IgD-negative memory B cell (primary cell): ENCODE measurements around the gene HEPN1. TPM values are rescaled to one million over a fixed set of nuclear protein-coding genes. Genes with fewer than 3 reads are reported as not detected.

ENCODE experiments used
- H3K27ac Mint-ChIP-seq, 3 donors: one replicate each; pipeline ENCODE4 v1.8.0; 2020 to 2022; ENCODE audit warnings: mild to moderate bottlenecking in 3 of 3, mixed read lengths in 3 of 3, moderate library complexity in 1 of 3
- H3K27me3 Mint-ChIP-seq: one replicate; pipeline ENCODE4 v1.8.0; 2021; ENCODE audit warnings: mixed read lengths
- H3K36me3 Mint-ChIP-seq: one replicate; pipeline ENCODE4 v1.8.0; 2020; ENCODE audit warnings: mild to moderate bottlenecking, mixed read lengths
- H3K4me1 Mint-ChIP-seq, 3 donors: one replicate each; pipeline ENCODE4 v1.8.0; 2020 to 2022; ENCODE audit warnings: mixed read lengths in 3 of 3, mild to moderate bottlenecking in 1 of 3
- H3K4me3 Mint-ChIP-seq, 4 donors: one replicate each; pipeline ENCODE4 v1.8.0; 2020 to 2022; ENCODE audit warnings: mild to moderate bottlenecking in 4 of 4, mixed read lengths in 4 of 4, moderate library complexity in 3 of 4
- H3K9me3 Mint-ChIP-seq, 3 donors: one replicate each; pipeline ENCODE4 v1.8.0; 2020 to 2021; ENCODE audit warnings: mixed read lengths in 3 of 3, mild to moderate bottlenecking in 1 of 3
- polyA plus RNA-seq: library from polyadenylated mRNA; unstranded; fragments of 300-500 nt; fragmentation: Illumina TruSeq; gene quantifications from one replicate; pipeline ENCODE4 v1.2.3, GENCODE V29; 2021

Gene HEPN1
- polyA plus RNA-seq, 1 donor from 2014 or later: not detected

DNA sequence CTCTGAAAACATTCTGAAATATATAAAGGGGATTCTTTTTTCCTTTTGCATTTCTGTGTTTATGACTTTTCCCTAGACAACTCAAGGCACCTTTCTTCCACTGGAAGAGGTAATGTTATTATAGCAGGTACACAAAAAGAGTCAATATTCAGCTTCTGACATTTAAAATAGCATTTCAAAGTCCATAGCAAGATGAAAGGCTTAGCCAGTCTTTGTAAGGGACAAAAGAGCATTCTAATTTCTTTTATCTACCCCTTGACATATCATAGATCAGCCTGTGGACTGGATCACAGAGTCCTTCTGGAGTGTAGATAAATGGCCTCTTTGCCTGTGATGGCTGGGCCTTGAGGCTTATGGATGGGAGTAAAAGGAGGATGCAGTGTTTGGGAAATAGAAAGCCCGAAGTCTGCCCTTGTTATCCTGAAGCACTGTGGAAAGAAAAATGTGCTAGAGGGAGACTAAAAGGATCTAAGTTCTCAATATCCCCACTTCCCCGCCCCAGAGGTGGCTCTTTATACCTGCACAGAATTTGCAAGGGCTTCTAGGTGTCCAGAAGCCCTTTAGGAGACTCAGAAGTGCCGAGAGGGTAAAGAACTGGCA lies 18.4 kb downstream of the HEPN1 start:
- peaks cover 6% of the 10 kb centered on the region for H3K27me3 Mint-ChIP-seq
- H3K4me1 Mint-ChIP-seq: no peaks in the 10 kb centered on the region
- H3K27ac Mint-ChIP-seq: no peak overlapping the region
- no peaks in the 10 kb centered on the region for H3K36me3 Mint-ChIP-seq
- no peak overlapping the region for H3K4me3 Mint-ChIP-seq
- H3K9me3 Mint-ChIP-seq: no peaks in the 10 kb centered on the region

- Mint-ChIP-seq H3K27ac (no peak overlapping the region), H3K4me1 (no peaks in the 10 kb centered on the region), H3K9me3 (no peaks in the 10 kb centered on the region), H3K27me3 (peaks cover 5% of the 10 kb centered on the region), H3K36me3 (no peaks in the 10 kb centered on the region), H3K4me3 (no peak overlapping the region)
Observed at GRCh38 chr11:124938206-124938765, 19.2 kb downstream of the HEPN1 start.

DNA sequence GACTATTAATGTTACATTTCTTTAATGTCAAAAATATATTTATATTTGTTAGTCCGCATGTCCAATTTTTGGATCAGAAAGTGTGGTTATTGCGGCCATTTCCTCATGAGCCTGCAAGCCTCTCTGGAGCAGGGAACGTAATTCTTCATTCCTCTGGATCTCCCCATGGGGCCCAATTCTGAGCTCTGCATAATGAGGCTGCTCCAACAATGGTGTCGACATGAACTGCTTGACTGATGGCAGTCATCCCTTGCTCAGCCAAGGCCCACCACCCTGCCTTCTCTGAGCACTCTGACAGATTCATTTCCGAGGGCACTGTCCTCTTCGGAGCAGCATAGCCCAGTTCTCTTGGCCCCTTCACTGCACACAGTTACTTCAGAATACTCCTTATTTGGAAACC lies 19.9 kb downstream of the HEPN1 start:
- Mint-ChIP-seq H3K36me3 (no peaks in the 10 kb centered on the region), H3K4me1 (no peaks in the 10 kb centered on the region), H3K9me3 (no peaks in the 10 kb centered on the region), H3K27ac (no peak overlapping the region), H3K27me3 (peaks cover 8% of the 10 kb centered on the region), H3K4me3 (no peak overlapping the region)

GRCh38 chr11:124941703-124942102 lies 22.7 kb downstream of the HEPN1 start:
- no peak overlapping the region for H3K27ac Mint-ChIP-seq
- no peak overlapping the region for H3K4me3 Mint-ChIP-seq

GRCh38 chr11:124942466-124943253 lies 23.6 kb downstream of the HEPN1 start:
- Mint-ChIP-seq H3K36me3 (no peaks in the 10 kb centered on the region), H3K27ac (no peak overlapping the region), H3K27me3 (peaks cover 12% of the 10 kb centered on the region), H3K4me1 (no peaks in the 10 kb centered on the region), H3K9me3 (peaks cover 0 to 2% (median 0%) of the 10 kb centered on the region in 3 donors), H3K4me3 (no peak overlapping the region)

More at GRCh38 chr11:124941703-124942102, 22.7 kb downstream of the HEPN1 start:
- H3K36me3 Mint-ChIP-seq: no peaks in the 10 kb centered on the region
- H3K27me3 Mint-ChIP-seq: peaks cover 15% of the 10 kb centered on the region
- no peaks in the 10 kb centered on the region for H3K9me3 Mint-ChIP-seq
- no peaks in the 10 kb centered on the region for H3K4me1 Mint-ChIP-seq

- H3K27ac Mint-ChIP-seq: no peak overlapping the region
- no peak overlapping the region for H3K4me3 Mint-ChIP-seq
Observed at GRCh38 chr11:124943254-124943616, 24.2 kb downstream of the HEPN1 start.

GRCh38 chr11:124943741-124944140 lies 24.7 kb downstream of the HEPN1 start:
- Mint-ChIP-seq H3K36me3 (no peaks in the 10 kb centered on the region), H3K4me1 (no peaks in the 10 kb centered on the region), H3K9me3 (peaks cover 3 to 9% (median 6%) of the 10 kb centered on the region in 3 donors), H3K4me3 (no peak overlapping the region), H3K27me3 (peaks cover 18% of the 10 kb centered on the region), H3K27ac (no peak overlapping the region)

More at GRCh38 chr11:124943254-124943616, 24.2 kb downstream of the HEPN1 start:
- Mint-ChIP-seq H3K9me3 (peaks cover under 1 to 5% (median under 1%) of the 10 kb centered on the region in 3 donors), H3K4me1 (no peaks in the 10 kb centered on the region), H3K27me3 (peaks cover 14% of the 10 kb centered on the region), H3K36me3 (no peaks in the 10 kb centered on the region)

- Mint-ChIP-seq H3K9me3 (peaks cover 3 to 12% (median 9%) of the 10 kb centered on the region in 3 donors), H3K27ac (no peak overlapping the region), H3K36me3 (no peaks in the 10 kb centered on the region), H3K4me1 (no peaks in the 10 kb centered on the region), H3K27me3 (peaks cover 19% of the 10 kb centered on the region), H3K4me3 (no peak overlapping the region)
Observed at GRCh38 chr11:124944565-124944964, 25.5 kb downstream of the HEPN1 start.

GRCh38 chr11:124945826-124946225 lies 26.8 kb downstream of the HEPN1 start:
- H3K27ac Mint-ChIP-seq: no peak overlapping the region

GRCh38 chr11:124946735-124947141 lies 27.7 kb downstream of the HEPN1 start:
- H3K36me3 Mint-ChIP-seq: no peaks in the 10 kb centered on the region
- H3K4me3 Mint-ChIP-seq: no peak overlapping the region
- H3K27ac Mint-ChIP-seq: no peak overlapping the region
- H3K9me3 Mint-ChIP-seq: peaks cover 3 to 12% (median 9%) of the 10 kb centered on the region in 3 donors
- H3K27me3 Mint-ChIP-seq: peaks cover 19% of the 10 kb centered on the region
- H3K4me1 Mint-ChIP-seq: no peaks in the 10 kb centered on the region

More at GRCh38 chr11:124945826-124946225, 26.8 kb downstream of the HEPN1 start:
- peaks cover 19% of the 10 kb centered on the region for H3K27me3 Mint-ChIP-seq
- peaks cover 3 to 12% (median 9%) of the 10 kb centered on the region in 3 donors for H3K9me3 Mint-ChIP-seq
- no peaks in the 10 kb centered on the region for H3K36me3 Mint-ChIP-seq
- H3K4me1 Mint-ChIP-seq: no peaks in the 10 kb centered on the region
- no peak overlapping the region for H3K4me3 Mint-ChIP-seq

- peaks cover 15% of the 10 kb centered on the region for H3K27me3 Mint-ChIP-seq
- H3K4me3 Mint-ChIP-seq: no peak overlapping the region
- peak overlapping the region in 1 of 3 donors; percentile 14 for H3K27ac Mint-ChIP-seq
- H3K4me1 Mint-ChIP-seq: no peaks in the 10 kb centered on the region
- H3K36me3 Mint-ChIP-seq: no peaks in the 10 kb centered on the region
- peaks cover 3 to 12% (median 9%) of the 10 kb centered on the region in 3 donors for H3K9me3 Mint-ChIP-seq
Observed at GRCh38 chr11:124950601-124951330, 31.7 kb downstream of the HEPN1 start.

- H3K27ac Mint-ChIP-seq: no peak overlapping the region
- H3K9me3 Mint-ChIP-seq: peaks cover 3 to 12% (median 9%) of the 10 kb centered on the region in 3 donors
- H3K27me3 Mint-ChIP-seq: peaks cover 11% of the 10 kb centered on the region
- H3K4me1 Mint-ChIP-seq: no peaks in the 10 kb centered on the region
- H3K36me3 Mint-ChIP-seq: no peaks in the 10 kb centered on the region
- H3K4me3 Mint-ChIP-seq: no peak overlapping the region
Observed at GRCh38 chr11:124951341-124951740, 32.3 kb downstream of the HEPN1 start.

DNA sequence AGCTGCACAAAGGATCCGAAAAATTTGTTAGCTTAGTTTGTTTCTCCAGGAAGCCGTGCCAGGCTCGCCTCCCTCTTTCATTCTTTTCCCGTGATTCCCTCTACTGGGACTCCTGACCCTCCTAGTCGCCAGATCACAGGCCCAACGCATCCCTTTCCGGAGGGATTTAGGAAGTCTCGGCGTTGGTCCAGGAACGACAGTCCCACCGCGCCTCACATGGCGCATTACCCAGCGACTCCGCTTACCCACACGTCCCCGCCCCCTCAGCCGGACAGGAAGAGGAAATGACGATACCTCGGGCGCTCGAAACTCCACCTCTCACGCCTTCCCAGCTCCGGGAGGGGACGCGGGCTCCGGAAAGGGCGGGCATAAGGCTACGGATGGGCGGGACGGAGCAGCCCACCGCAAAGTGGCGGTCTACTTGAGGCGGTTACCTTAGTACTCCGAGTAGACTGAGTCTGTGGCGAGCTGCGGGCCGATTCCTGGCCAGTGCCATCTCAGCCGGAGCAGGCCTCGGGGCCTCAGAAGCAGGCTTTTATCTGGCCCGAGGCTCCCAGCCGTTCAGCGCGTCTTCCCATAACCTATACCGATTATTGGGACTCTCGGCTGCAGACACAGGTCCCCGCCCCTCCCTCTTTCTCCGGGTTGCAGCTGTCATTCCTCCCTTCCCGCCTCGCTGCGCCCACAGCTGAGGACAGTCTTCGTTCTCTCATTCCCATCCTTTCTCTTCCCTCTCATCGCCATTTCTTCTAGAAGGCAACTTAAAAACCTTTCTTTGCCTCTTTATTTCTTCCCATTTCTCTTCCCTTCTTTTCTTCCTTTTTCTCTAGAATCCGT lies 34.9 kb downstream of the HEPN1 start, which contains the start of gene CCDC15:
CCDC15 (plus strand) TSS at position 450 of the 837 bp plus-strand sequence. CDS start 531 bp downstream, outside the sequence.
- Mint-ChIP-seq H3K4me3 (no peak within 1 kb of the TSS), H3K27ac (no peak within 1 kb of the TSS), H3K36me3 (no peaks in the 10 kb centered on the region), H3K27me3 (no peaks in the 10 kb centered on the region), H3K4me1 (no peaks in the 10 kb centered on the region), H3K9me3 (peaks cover 0 to 5% (median 0%) of the 10 kb centered on the region in 3 donors)

DNA sequence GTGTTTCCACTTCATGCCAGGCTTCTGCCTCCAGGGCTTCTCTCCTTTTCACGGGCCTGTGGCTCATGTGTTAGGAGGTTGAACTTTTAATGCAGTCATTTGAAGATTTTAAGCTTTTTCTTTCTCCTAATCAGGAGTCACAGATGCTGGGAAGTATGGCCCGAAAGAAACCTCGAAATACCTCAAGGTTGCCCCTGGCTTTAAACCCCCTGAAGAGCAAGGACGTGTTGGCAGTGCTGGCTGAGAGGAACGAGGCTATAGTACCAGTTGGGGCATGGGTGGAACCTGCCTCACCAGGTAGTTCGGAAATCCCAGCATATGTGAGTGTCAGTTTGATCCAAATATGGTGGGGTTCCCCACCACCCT lies 35.5 kb downstream of the HEPN1 start:
- no peaks in the 10 kb centered on the region for H3K27me3 Mint-ChIP-seq
- no peak overlapping the region for H3K27ac Mint-ChIP-seq
- H3K4me3 Mint-ChIP-seq: no peak overlapping the region
- H3K36me3 Mint-ChIP-seq: no peaks in the 10 kb centered on the region
- no peaks in the 10 kb centered on the region for H3K9me3 Mint-ChIP-seq
- H3K4me1 Mint-ChIP-seq: no peaks in the 10 kb centered on the region
